ENCODE measurements around the gene A2ML1.

Gene A2ML1

DNA sequence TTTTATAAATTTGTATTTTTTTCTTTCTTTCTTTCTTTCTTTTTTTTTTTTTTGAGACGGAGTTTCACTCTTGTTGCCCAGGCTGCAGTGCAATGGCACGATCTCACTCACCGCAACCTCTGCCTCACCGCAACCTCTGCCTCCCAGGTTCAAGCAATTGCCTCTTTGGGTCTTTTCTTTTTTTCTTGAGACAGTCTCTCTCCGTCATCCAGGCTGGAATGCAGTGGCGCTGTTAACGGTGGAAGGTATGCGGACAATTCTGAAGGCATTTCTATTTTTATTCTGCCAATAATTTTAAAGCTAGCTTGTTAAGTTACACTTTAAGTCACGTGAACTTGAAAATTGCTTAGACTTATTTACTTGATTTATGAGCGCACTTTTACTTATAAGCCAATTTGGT is 83.1 kb downstream of the A2ML1 start:
- TF ChIP-seq, protein P1, sequence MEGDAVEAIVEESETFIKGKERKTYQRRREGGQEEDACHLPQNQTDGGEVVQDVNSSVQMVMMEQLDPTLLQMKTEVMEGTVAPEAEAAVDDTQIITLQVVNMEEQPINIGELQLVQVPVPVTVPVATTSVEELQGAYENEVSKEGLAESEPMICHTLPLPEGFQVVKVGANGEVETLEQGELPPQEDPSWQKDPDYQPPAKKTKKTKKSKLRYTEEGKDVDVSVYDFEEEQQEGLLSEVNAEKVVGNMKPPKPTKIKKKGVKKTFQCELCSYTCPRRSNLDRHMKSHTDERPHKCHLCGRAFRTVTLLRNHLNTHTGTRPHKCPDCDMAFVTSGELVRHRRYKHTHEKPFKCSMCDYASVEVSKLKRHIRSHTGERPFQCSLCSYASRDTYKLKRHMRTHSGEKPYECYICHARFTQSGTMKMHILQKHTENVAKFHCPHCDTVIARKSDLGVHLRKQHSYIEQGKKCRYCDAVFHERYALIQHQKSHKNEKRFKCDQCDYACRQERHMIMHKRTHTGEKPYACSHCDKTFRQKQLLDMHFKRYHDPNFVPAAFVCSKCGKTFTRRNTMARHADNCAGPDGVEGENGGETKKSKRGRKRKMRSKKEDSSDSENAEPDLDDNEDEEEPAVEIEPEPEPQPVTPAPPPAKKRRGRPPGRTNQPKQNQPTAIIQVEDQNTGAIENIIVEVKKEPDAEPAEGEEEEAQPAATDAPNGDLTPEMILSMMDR (IDR thresholded peaks at IDR 0.05), result no peak
- no peak overlapping the region for H3K27ac ChIP-seq

- no peak overlapping the region for H3K27ac ChIP-seq
- TF ChIP-seq, protein P1 (IDR thresholded peaks at IDR 0.05), result no peak
- no peak for TF ChIP-seq ZFX (IDR thresholded peaks at IDR 0.05; ENCODE audit: borderline replicate concordance)
These were observed 84.1 kb downstream of the A2ML1 start for GRCh38 chr12:8906266-8907180.

DNA sequence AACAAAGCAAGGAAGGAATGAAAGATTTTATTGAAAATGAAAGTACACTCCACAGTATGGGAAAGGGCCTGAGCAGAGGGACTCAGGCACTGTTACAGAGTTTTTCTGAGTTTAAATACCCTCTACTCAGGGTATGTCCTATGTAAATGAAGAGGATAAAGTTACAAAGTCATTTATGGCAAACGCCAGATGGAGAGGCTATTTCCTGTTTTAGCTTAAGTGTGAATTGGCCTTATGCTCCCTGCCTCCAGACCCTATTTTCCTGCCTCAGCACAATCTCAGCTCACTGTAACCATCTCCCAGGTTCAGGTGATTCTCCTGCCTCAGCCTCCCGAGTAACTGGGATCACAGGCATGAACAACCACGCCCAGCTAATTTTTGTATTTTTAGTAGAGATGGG is 85.1 kb downstream of the A2ML1 start:
- H3K27ac ChIP-seq, result no peak overlapping the region

GRCh38 chr12:8909752-8910151 is 87.3 kb downstream of the A2ML1 start:
- H3K27ac ChIP-seq, result no peak overlapping the region

More for the DNA sequence above, 85.1 kb downstream of the A2ML1 start:
- TF ChIP-seq ZFX (IDR thresholded peaks at IDR 0.05; ENCODE audit: borderline replicate concordance), result no peak
- TF ChIP-seq, protein P1 (IDR thresholded peaks at IDR 0.05), result no peak

DNA sequence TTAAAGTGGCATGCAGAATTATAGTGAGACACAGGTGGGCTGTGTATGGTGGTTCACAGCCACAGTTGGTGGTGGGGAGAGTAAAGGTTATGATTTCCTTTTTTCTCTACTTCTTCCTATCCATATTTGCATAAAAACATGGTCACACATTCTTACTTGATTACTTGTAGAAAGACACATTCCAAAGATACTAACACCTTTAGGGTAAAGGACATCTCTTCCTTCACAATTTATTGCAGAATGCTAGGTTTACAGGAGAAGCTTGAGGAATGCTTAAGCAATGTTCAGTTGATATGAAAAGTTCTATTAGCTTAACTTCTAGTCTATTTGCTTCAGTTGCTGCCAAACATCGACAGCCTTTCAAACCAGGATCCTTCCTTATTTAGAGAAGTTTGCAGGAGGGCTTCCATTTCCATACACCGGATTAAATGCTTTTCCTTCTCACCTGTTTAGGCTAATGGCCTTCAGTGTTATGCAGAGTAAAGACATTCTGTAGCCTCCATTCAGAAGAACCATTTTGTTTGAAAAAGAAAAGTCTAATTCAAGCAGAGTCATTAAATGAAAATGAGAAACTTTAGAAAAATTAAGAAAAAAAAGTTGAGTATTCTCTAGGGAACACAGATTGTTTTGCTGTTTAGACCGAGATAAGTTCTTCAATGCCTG is 89.3 kb downstream of the A2ML1 start:
- TF ChIP-seq, protein P1 (IDR thresholded peaks at IDR 0.05), result no peak
- TF ChIP-seq ZFX (IDR thresholded peaks at IDR 0.05; ENCODE audit: borderline replicate concordance), result no peak
- H3K27ac ChIP-seq, result no peak overlapping the region

More at GRCh38 chr12:8909752-8910151, 87.3 kb downstream of the A2ML1 start:
- TF ChIP-seq, protein P1 (IDR thresholded peaks at IDR 0.05), result no peak
- TF ChIP-seq ZFX (IDR thresholded peaks at IDR 0.05; ENCODE audit: borderline replicate concordance), result no peak

DNA sequence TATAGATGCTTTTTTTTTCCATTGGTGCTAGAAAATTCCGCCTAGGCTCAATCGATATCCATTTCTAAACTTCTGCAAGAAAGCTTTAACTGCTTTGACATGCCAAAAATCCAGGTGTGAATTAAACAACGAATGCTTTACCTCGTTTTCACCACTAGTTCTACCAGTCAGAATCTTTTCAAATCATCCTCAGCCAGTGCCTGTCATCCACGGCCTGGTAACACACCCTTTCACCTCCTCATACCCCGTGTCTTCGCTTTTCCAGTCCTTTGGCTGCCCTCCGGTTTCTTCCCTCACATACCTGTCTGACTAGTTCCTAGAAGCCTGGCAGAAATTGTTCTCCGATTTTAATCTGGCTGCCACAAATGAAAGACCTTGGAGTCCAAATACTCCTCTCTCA is 90.5 kb downstream of the A2ML1 start:
- TF ChIP-seq ZFX (IDR thresholded peaks at IDR 0.05; ENCODE audit: borderline replicate concordance), result no peak
- TF ChIP-seq, protein P1 (IDR thresholded peaks at IDR 0.05), result peak; percentile 40
- peak overlapping the region; percentile 79 for H3K27ac ChIP-seq

DNA sequence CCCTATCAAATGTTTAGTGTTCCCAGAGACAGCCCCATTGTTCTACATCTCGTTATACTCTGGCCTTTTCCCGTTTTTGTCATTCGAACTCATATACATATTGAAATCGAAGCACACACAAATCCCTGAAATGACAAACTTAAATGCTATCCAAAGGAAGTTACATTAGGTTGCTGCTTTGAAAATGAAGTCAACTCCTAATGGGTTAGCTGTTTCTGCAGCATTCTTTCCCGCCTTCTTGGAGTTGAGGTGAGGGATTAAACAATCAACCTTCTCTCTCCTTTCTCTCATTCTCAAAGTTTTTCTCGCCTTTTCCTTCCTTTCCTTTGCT is 91.2 kb downstream of the A2ML1 start:
- peak overlapping the region; percentile 79 for H3K27ac ChIP-seq
- TF ChIP-seq, protein P1 (IDR thresholded peaks at IDR 0.05), result no peak
- TF ChIP-seq ZFX (IDR thresholded peaks at IDR 0.05; ENCODE audit: borderline replicate concordance), result no peak
